MM.1S (cell line): ENCODE data around the gene NALCN.

ENCODE experiments used
- DNase-seq: peaks from one replicate; pipeline ENCODE4 v3.0.0-alpha.2; 2015
- H2AFZ ChIP-seq: fragments of 300-600 bp; sonication (generic); 2 replicates; pipeline ENCODE4 v1.6.0; 2016; ENCODE audit warnings: antibody characterized with exemption, low read length
- H3F3A ChIP-seq: fragments of 300-600 bp; sonication (generic); 2 replicates; pipeline ENCODE4 v1.6.1; 2016; ENCODE audit warnings: mild to moderate bottlenecking, antibody characterized with exemption, low read length, moderate library complexity, mixed read lengths; ENCODE audit not compliant: insufficient read depth
- H3K27ac ChIP-seq: fragments of 300-600 bp; sonication (generic); 2 replicates; pipeline ENCODE4 v1.5.1; 2016; ENCODE audit warnings: mild to moderate bottlenecking, low read length
- H3K27me3 ChIP-seq: fragments of 300-600 bp; sonication (generic); replicated peaks from 2 replicates; pipeline ENCODE4 v1.6.0; 2016; ENCODE audit warnings: low read length; ENCODE audit not compliant: insufficient read depth
- H3K36me3 ChIP-seq: fragments of 300-600 bp; sonication (generic); replicated peaks from 2 replicates; pipeline ENCODE4 v1.6.1; 2016; ENCODE audit warnings: mild to moderate bottlenecking, low read length, mixed read lengths; ENCODE audit not compliant: insufficient read depth
- H3K4me1 ChIP-seq: fragments of 300-600 bp; sonication (generic); 2 replicates; pipeline ENCODE4 v1.6.1; 2016; ENCODE audit warnings: low read length, mixed read lengths
- H3K4me2 ChIP-seq: fragments of 300-600 bp; sonication (generic); 2 replicates; pipeline ENCODE4 v1.6.0; 2016; ENCODE audit warnings: low read depth, low read length
- H3K4me3 ChIP-seq: fragments of 300-600 bp; sonication (generic); 2 replicates; pipeline ENCODE4 v1.5.1; 2016; ENCODE audit warnings: low read length, mixed read lengths
- H3K79me2 ChIP-seq: fragments of 300-600 bp; sonication (generic); 2 replicates; pipeline ENCODE4 v1.6.1; 2016; ENCODE audit warnings: mixed run types, low read length, mixed read lengths
- H3K9ac ChIP-seq: fragments of 300-600 bp; sonication (generic); 2 replicates; pipeline ENCODE4 v1.6.1; 2016; ENCODE audit warnings: low read length, mixed read lengths
- H3K9me2 ChIP-seq: fragments of 300-600 bp; sonication (generic); replicated peaks from 2 replicates; pipeline ENCODE4 v1.6.1; 2016; ENCODE audit warnings: mild to moderate bottlenecking, low read length, mixed read lengths; ENCODE audit not compliant: insufficient read depth
- H3K9me3 ChIP-seq: fragments of 300-600 bp; sonication (generic); replicated peaks from 2 replicates; pipeline ENCODE4 v1.6.1; 2016; ENCODE audit warnings: mild to moderate bottlenecking, low read length, mixed read lengths; ENCODE audit not compliant: insufficient read depth
- H4K20me1 ChIP-seq: fragments of 300-600 bp; sonication (generic); 2 replicates; pipeline ENCODE4 v1.6.1; 2016; ENCODE audit warnings: mild to moderate bottlenecking, low read length, moderate library complexity, mixed read lengths; ENCODE audit not compliant: insufficient read depth
- CTCF ChIP-seq: fragments of 300-600 bp; sonication (generic); IDR thresholded peaks from 2 replicates; pipeline ENCODE4 v1.5.1; 2016; ENCODE audit warnings: antibody characterized with exemption, low read length, mixed read lengths
- EZH2 ChIP-seq: fragments of 300-600 bp; sonication (generic); optimal IDR thresholded peaks from 2 replicates; pipeline ENCODE3; 2017; ENCODE audit warnings: low read depth, mild to moderate bottlenecking, antibody characterized with exemption, low read length, mixed read lengths
- EZH2phosphoT487 ChIP-seq: fragments of 300-600 bp; sonication (generic); IDR thresholded peaks from 2 replicates; pipeline ENCODE4 v1.6.1; 2018; ENCODE audit warnings: antibody characterized with exemption, low read length

The NALCN gene

GRCh38 chr13:101382701-101383100 lies 33.6 kb downstream of the NALCN start:
- H3K36me3 ChIP-seq, result no peaks in the 10 kb centered on the region
- H3K4me1 ChIP-seq, result peaks cover 14% of the 10 kb centered on the region
- no peaks in the 10 kb centered on the region for H3K27me3 ChIP-seq
- no peak overlapping the region for H2AFZ ChIP-seq
- no peak for DNase-seq
- no peak overlapping the region for H3K4me3 ChIP-seq
- H4K20me1 ChIP-seq, result no peaks in the 10 kb centered on the region
- H3K79me2 ChIP-seq, result no peaks in the 10 kb centered on the region
- no peak for TF ChIP-seq CTCF
- TF ChIP-seq EZH2, result no peak
- no peak for TF ChIP-seq EZH2phosphoT487
- H3K9ac ChIP-seq, result no peak overlapping the region
- H3K9me2 ChIP-seq, result no peaks in the 10 kb centered on the region
- no peak overlapping the region for H3K4me2 ChIP-seq
- H3K27ac ChIP-seq, result no peak overlapping the region
- no peaks in the 10 kb centered on the region for H3K9me3 ChIP-seq
- no peaks in the 10 kb centered on the region for H3F3A ChIP-seq

GRCh38 chr13:101382086-101382485 lies 34.2 kb downstream of the NALCN start:
- Histone ChIP-seq H3K4me1 (peaks cover 14% of the 10 kb centered on the region), H2AFZ (no peak overlapping the region), H3K9me2 (no peaks in the 10 kb centered on the region), H3K27ac (no peak overlapping the region), H3K4me3 (no peak overlapping the region), H3F3A (no peaks in the 10 kb centered on the region), H4K20me1 (no peaks in the 10 kb centered on the region), H3K9ac (no peak overlapping the region), H3K9me3 (no peaks in the 10 kb centered on the region), H3K4me2 (no peak overlapping the region), H3K36me3 (no peaks in the 10 kb centered on the region), H3K79me2 (no peaks in the 10 kb centered on the region), H3K27me3 (no peaks in the 10 kb centered on the region)
- DNase-seq, result no peak
- TF ChIP-seq CTCF, result no peak
- no peak for TF ChIP-seq EZH2phosphoT487
- no peak for TF ChIP-seq EZH2

GRCh38 chr13:101360525-101360924 lies 55.8 kb downstream of the NALCN start:
- H3K9ac ChIP-seq, result no peak overlapping the region
- no peak overlapping the region for H2AFZ ChIP-seq
- H3K4me3 ChIP-seq, result no peak overlapping the region
- no peak for DNase-seq
- TF ChIP-seq CTCF, result no peak
- TF ChIP-seq EZH2, result no peak
- no peak for TF ChIP-seq EZH2phosphoT487
- no peaks in the 10 kb centered on the region for H3K9me2 ChIP-seq
- no peaks in the 10 kb centered on the region for H3K27me3 ChIP-seq
- no peaks in the 10 kb centered on the region for H3K36me3 ChIP-seq
- H3K9me3 ChIP-seq, result no peaks in the 10 kb centered on the region
- no peaks in the 10 kb centered on the region for H4K20me1 ChIP-seq
- no peaks in the 10 kb centered on the region for H3F3A ChIP-seq
- no peak overlapping the region for H3K27ac ChIP-seq
- no peaks in the 10 kb centered on the region for H3K4me1 ChIP-seq
- H3K4me2 ChIP-seq, result no peak overlapping the region
- H3K79me2 ChIP-seq, result no peaks in the 10 kb centered on the region
